Testis (tissue), 2 donors: ENCODE results near the gene NCAM2.

Experiments
- POLR2A ChIP-seq: fragments of 450-650 bp; IDR thresholded peaks from one replicate; pipeline ENCODE4 v1.6.1; 2017; ENCODE audit warnings: antibody characterized with exemption, mild to moderate bottlenecking, moderate library complexity
- TF ChIP-seq, protein P1 (sequence below), 3 experiments: fragments of 450-650 bp in 2 of 3; fragments of 200-600 bp in 1 of 3; sonication (generic) in 1 of 3; IDR thresholded peaks; one replicate each; pipeline ENCODE4 v1.5.1; 2016 to 2019; ENCODE audit warnings: antibody characterized with exemption in 3 of 3, mild to moderate bottlenecking in 2 of 3, moderate library complexity in 1 of 3

DNA sequence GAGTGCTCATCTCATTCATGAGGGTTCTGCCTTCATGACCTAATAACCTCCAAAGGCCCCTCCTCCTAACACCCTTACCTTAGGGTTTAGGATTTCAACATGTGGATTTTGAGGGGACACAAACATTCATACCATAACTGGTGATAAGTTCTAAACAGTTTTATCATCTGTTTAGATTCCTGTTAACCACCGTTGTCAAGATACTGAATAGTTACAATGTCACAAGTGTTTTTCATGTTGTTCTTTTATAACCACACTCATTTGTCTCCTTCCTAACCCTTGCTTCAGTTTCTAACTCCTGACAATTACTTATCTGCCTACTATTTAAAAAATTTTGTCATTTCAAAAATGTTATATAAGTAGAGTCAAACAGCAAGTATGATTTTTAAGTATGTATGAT lies 86.0 kb downstream of the NCAM2 start:
- TF ChIP-seq, protein P1, sequence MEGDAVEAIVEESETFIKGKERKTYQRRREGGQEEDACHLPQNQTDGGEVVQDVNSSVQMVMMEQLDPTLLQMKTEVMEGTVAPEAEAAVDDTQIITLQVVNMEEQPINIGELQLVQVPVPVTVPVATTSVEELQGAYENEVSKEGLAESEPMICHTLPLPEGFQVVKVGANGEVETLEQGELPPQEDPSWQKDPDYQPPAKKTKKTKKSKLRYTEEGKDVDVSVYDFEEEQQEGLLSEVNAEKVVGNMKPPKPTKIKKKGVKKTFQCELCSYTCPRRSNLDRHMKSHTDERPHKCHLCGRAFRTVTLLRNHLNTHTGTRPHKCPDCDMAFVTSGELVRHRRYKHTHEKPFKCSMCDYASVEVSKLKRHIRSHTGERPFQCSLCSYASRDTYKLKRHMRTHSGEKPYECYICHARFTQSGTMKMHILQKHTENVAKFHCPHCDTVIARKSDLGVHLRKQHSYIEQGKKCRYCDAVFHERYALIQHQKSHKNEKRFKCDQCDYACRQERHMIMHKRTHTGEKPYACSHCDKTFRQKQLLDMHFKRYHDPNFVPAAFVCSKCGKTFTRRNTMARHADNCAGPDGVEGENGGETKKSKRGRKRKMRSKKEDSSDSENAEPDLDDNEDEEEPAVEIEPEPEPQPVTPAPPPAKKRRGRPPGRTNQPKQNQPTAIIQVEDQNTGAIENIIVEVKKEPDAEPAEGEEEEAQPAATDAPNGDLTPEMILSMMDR (IDR thresholded peaks at IDR 0.05), result no peak
- no peak for TF ChIP-seq POLR2A
